Measurements from ENCODE around the gene SSX3. TPM values are rescaled to one million over a fixed set of nuclear protein-coding genes. Genes with fewer than 3 reads are reported as not detected.
A peak's percentile ranks its signal among the peaks of the same experiment; 100 is the strongest.
"Not testable (repeated sequence)": the region's sequence is repeated elsewhere in the genome, so short reads cannot be mapped to it uniquely, and the experiment has no call there.

SSX3 gene
- polyA plus RNA-seq, 1 of the 3 experiments (the other 2 are of a cell fraction) = 0.16 TPM

GRCh38 chrX:48346059-48346458 lies 10.4 kb downstream of the SSX3 start:
- H3F3A ChIP-seq (replicated peaks; ENCODE audit: insufficient read depth); H3K9me2 ChIP-seq; DNase-seq; H3K36me3 ChIP-seq (replicated peaks in 1 of 2; ENCODE audit: control insufficient read depth in 1 of 2, insufficient read depth in 2 of 2, low read length in 1 of 2); H3K79me2 ChIP-seq (ENCODE audit: insufficient read depth); H3K27ac ChIP-seq (ENCODE audit: low read depth in 2 of 2, low read length in 1 of 2); CTCF ChIA-PET; H3K27me3 ChIP-seq (ENCODE audit: insufficient read depth); H3K9ac ChIP-seq; H2AFZ ChIP-seq (ENCODE audit: low read depth); H4K20me1 ChIP-seq (ENCODE audit: insufficient read depth); H3K4me3 ChIP-seq (ENCODE audit: low read depth in 2 of 2, low read length in 1 of 2); H3K4me2 ChIP-seq; H3K4me1 ChIP-seq (ENCODE audit: control insufficient read depth in 1 of 2, insufficient read depth in 2 of 2, low read depth in 1 of 2, low read length in 1 of 2); H3K9me3 ChIP-seq; POLR2A ChIA-PET: not testable (repeated sequence)
- WGBS (ENCODE audit: low lambda C conversion rate) = 6% methylated on average over 8 of the region's 8 CpGs
- TF ChIP-seq, protein P1, sequence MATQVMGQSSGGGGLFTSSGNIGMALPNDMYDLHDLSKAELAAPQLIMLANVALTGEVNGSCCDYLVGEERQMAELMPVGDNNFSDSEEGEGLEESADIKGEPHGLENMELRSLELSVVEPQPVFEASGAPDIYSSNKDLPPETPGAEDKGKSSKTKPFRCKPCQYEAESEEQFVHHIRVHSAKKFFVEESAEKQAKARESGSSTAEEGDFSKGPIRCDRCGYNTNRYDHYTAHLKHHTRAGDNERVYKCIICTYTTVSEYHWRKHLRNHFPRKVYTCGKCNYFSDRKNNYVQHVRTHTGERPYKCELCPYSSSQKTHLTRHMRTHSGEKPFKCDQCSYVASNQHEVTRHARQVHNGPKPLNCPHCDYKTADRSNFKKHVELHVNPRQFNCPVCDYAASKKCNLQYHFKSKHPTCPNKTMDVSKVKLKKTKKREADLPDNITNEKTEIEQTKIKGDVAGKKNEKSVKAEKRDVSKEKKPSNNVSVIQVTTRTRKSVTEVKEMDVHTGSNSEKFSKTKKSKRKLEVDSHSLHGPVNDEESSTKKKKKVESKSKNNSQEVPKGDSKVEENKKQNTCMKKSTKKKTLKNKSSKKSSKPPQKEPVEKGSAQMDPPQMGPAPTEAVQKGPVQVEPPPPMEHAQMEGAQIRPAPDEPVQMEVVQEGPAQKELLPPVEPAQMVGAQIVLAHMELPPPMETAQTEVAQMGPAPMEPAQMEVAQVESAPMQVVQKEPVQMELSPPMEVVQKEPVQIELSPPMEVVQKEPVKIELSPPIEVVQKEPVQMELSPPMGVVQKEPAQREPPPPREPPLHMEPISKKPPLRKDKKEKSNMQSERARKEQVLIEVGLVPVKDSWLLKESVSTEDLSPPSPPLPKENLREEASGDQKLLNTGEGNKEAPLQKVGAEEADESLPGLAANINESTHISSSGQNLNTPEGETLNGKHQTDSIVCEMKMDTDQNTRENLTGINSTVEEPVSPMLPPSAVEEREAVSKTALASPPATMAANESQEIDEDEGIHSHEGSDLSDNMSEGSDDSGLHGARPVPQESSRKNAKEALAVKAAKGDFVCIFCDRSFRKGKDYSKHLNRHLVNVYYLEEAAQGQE (IDR thresholded peaks at IDR 0.05; ENCODE audit: low read depth, low read length) = peak; percentile 47; the same call in 1 of the 2 replicates

- H3K4me2 ChIP-seq; H3K9me2 ChIP-seq; H3K4me1 ChIP-seq (ENCODE audit: control insufficient read depth in 1 of 2, insufficient read depth in 2 of 2, low read depth in 1 of 2, low read length in 1 of 2); H3K79me2 ChIP-seq (ENCODE audit: insufficient read depth); CTCF ChIA-PET; H4K20me1 ChIP-seq (ENCODE audit: insufficient read depth); H3K9ac ChIP-seq; H2AFZ ChIP-seq (ENCODE audit: low read depth); H3F3A ChIP-seq (replicated peaks; ENCODE audit: insufficient read depth); H3K9me3 ChIP-seq; H3K27ac ChIP-seq (ENCODE audit: low read depth in 2 of 2, low read length in 1 of 2); DNase-seq; H3K4me3 ChIP-seq (ENCODE audit: low read depth in 2 of 2, low read length in 1 of 2); POLR2A ChIA-PET; H3K36me3 ChIP-seq (replicated peaks in 1 of 2; ENCODE audit: control insufficient read depth in 1 of 2, insufficient read depth in 2 of 2, low read length in 1 of 2): not testable (repeated sequence)
- 6% methylated on average over 2 of the region's 2 CpGs for WGBS (ENCODE audit: low lambda C conversion rate)
- H3K27me3 ChIP-seq (ENCODE audit: insufficient read depth) = peaks cover 38% of the 10 kb centered on the region; the same call in 1 of the 2 replicates
These were observed 42.5 kb downstream of the SSX3 start for GRCh38 chrX:48313996-48314395.

DNA sequence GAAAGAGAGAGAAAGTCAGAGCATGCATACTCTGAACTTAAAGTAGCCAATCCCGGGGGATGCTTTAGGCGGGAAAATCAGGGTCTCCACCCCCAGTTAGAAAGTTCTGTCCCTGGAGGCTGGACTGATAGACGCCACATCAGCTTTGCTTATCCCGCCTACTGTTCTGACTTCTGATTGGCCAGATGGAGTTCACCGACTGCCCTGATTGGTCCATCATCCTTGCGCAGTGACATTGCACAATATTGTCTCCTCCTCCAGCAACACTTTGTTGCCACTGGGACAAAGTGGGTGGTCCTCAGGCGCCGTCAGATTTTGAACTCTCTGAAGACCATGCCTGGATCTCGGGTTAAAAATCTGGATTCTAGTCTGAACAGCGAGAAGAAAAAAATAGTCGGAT lies 50.3 kb downstream of the SSX3 start:
- ChIA-PET CTCF (no interaction called here), POLR2A (no interaction called here)
- no peak for DNase-seq
- no peaks in the 10 kb centered on the region for H3K79me2 ChIP-seq (ENCODE audit: insufficient read depth)
- H3K4me1 ChIP-seq (ENCODE audit: control insufficient read depth in 1 of 2, insufficient read depth in 2 of 2, low read depth in 1 of 2, low read length in 1 of 2) = no peaks in the 10 kb centered on the region
- H2AFZ ChIP-seq (ENCODE audit: low read depth) = no peak overlapping the region
- no peaks in the 10 kb centered on the region for H3K9me2 ChIP-seq
- H3K9me3 ChIP-seq = no peaks in the 10 kb centered on the region
- no peak overlapping the region for H3K9ac ChIP-seq
- no peak overlapping the region for H3K4me3 ChIP-seq (ENCODE audit: low read depth in 2 of 2, low read length in 1 of 2)
- no peak overlapping the region for H3K4me2 ChIP-seq
- H3K36me3 ChIP-seq (replicated peaks in 1 of 2; ENCODE audit: control insufficient read depth in 1 of 2, insufficient read depth in 2 of 2, low read length in 1 of 2) = no peaks in the 10 kb centered on the region
- no peaks in the 10 kb centered on the region for H3F3A ChIP-seq (replicated peaks; ENCODE audit: insufficient read depth)
- no peak overlapping the region for H3K27ac ChIP-seq (ENCODE audit: low read depth in 2 of 2, low read length in 1 of 2)
- H4K20me1 ChIP-seq (ENCODE audit: insufficient read depth) = no peaks in the 10 kb centered on the region
- no peaks in the 10 kb centered on the region; the same call in 1 of the 2 replicates for H3K27me3 ChIP-seq (ENCODE audit: insufficient read depth)
- WGBS (ENCODE audit: low lambda C conversion rate) = 25% methylated on average over 10 of the region's 11 CpGs
- no peak for TF ChIP-seq MEF2A (IDR thresholded peaks at IDR 0.05; ENCODE audit: borderline replicate concordance, low read depth)
- TF ChIP-seq FOXJ3 (CRISPR knock-in tag; IDR thresholded peaks at IDR 0.05) = no peak
- no peak for TF ChIP-seq ELF1 (IDR thresholded peaks at IDR 0.05)
- TF ChIP-seq FOXM1 (IDR thresholded peaks at IDR 0.05; ENCODE audit: low read depth) = no peak
- no peak for TF ChIP-seq CTCF (IDR thresholded peaks at IDR 0.05)
- TF ChIP-seq TEAD4 (IDR thresholded peaks at IDR 0.05; ENCODE audit: borderline replicate concordance, insufficient read depth) = no peak
- no peak for TF ChIP-seq EP300 (IDR thresholded peaks at IDR 0.05; ENCODE audit: borderline replicate concordance in 1 of 2, low read depth in 1 of 2, low read length in 1 of 2)
- TF ChIP-seq GABPA (IDR thresholded peaks at IDR 0.05; ENCODE audit: low read depth) = no peak
- no peak for TF ChIP-seq EZH2phosphoT487 (IDR thresholded peaks at IDR 0.05; ENCODE audit: borderline replicate concordance, low read depth)
- TF ChIP-seq, protein P2, sequence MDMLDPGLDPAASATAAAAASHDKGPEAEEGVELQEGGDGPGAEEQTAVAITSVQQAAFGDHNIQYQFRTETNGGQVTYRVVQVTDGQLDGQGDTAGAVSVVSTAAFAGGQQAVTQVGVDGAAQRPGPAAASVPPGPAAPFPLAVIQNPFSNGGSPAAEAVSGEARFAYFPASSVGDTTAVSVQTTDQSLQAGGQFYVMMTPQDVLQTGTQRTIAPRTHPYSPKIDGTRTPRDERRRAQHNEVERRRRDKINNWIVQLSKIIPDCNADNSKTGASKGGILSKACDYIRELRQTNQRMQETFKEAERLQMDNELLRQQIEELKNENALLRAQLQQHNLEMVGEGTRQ (IDR thresholded peaks at IDR 0.05; ENCODE audit: borderline replicate concordance, low read depth, low read length) = no peak
- no peak for TF ChIP-seq SIN3A (IDR thresholded peaks at IDR 0.05; ENCODE audit: borderline replicate concordance, low read depth, low read length)
- TF ChIP-seq PBX3 (IDR thresholded peaks at IDR 0.05) = no peak

Data from SK-N-SH (cell line).